ENCODE measurements around the gene JAZF1. TPM values are rescaled to one million over a fixed set of nuclear protein-coding genes. Genes with fewer than 3 reads are reported as not detected.

The JAZF1 gene
- total and polyA plus RNA-seq, 8 donors: 0.58 to 16.7 (median 7.2) TPM

GRCh38 chr7:28005847-28006231, 174.8 kb downstream of the JAZF1 start:
- H3K27ac ChIP-seq: no peak overlapping the region
- WGBS, 5 donors: 76 to 100% (median 94%) methylated on average over 1 of the region's 1 CpG

GRCh38 chr7:28005075-28005846, 175.3 kb downstream of the JAZF1 start:
- no peaks in the 10 kb centered on the region for H3K9me3 ChIP-seq
- intact Hi-C loops (cut with DNase I; ENCODE audit: low total_unique reads): no loop called here
- TF ChIP-seq POLR2AphosphoS5 (IDR thresholded peaks at IDR 0.05) (no peak), EP300 (IDR thresholded peaks at IDR 0.05) (no peak), CTCF (IDR thresholded peaks at IDR 0.05) (no peak)

More at GRCh38 chr7:28005847-28006231, 174.8 kb downstream of the JAZF1 start:
- Histone ChIP-seq H3K27me3 (no peaks in the 10 kb centered on the region), H3K4me3 (no peak overlapping the region), H3K9me3 (no peaks in the 10 kb centered on the region), H3K36me3 (no peaks in the 10 kb centered on the region), H3K4me1 (peaks cover 0 to 10% (median 0%) of the 10 kb centered on the region in 4 donors)
- TF ChIP-seq POLR2A (IDR thresholded peaks at IDR 0.05) (no peak), POLR2AphosphoS5 (IDR thresholded peaks at IDR 0.05) (no peak), EP300 (IDR thresholded peaks at IDR 0.05) (no peak), CTCF (IDR thresholded peaks at IDR 0.05) (no peak)
- intact Hi-C loops (cut with DNase I; ENCODE audit: low total_unique reads): no loop called here
- no peak for DNase-seq

GRCh38 chr7:28003408-28003807, 177.2 kb downstream of the JAZF1 start:
- Histone ChIP-seq H3K36me3 (no peaks in the 10 kb centered on the region), H3K27me3 (no peaks in the 10 kb centered on the region), H3K4me3 (no peak overlapping the region), H3K9me3 (no peaks in the 10 kb centered on the region), H3K27ac (no peak overlapping the region), H3K4me1 (peaks cover 0 to 10% (median 0%) of the 10 kb centered on the region in 4 donors)
- no peak for TF ChIP-seq POLR2AphosphoS5 (IDR thresholded peaks at IDR 0.05)
- 98 to 100% (median 99%) methylated on average over 2 of the region's 2 CpGs for WGBS, 5 donors
- intact Hi-C loops (cut with DNase I; ENCODE audit: low total_unique reads): no loop called here
- DNase-seq: no peak

More at GRCh38 chr7:28005075-28005846, 175.3 kb downstream of the JAZF1 start:
- no peak overlapping the region for H3K4me3 ChIP-seq
- H3K27ac ChIP-seq: no peak overlapping the region
- 57 to 85% (median 59%) methylated on average over 7 of the region's 7 CpGs for WGBS, 5 donors
- no peaks in the 10 kb centered on the region for H3K27me3 ChIP-seq
- no peak for DNase-seq
- peaks cover 0 to 10% (median 0%) of the 10 kb centered on the region in 4 donors for H3K4me1 ChIP-seq
- H3K36me3 ChIP-seq: no peaks in the 10 kb centered on the region

GRCh38 chr7:28002638-28003037, 178.0 kb downstream of the JAZF1 start:
- intact Hi-C loops (cut with DNase I; ENCODE audit: low total_unique reads): no loop called here
- TF ChIP-seq EP300 (IDR thresholded peaks at IDR 0.05) (no peak), POLR2A (IDR thresholded peaks at IDR 0.05) (no peak), CTCF (IDR thresholded peaks at IDR 0.05) (no peak), POLR2AphosphoS5 (IDR thresholded peaks at IDR 0.05) (no peak)
- H3K27me3 ChIP-seq: no peaks in the 10 kb centered on the region
- no peaks in the 10 kb centered on the region for H3K9me3 ChIP-seq
- H3K4me3 ChIP-seq: no peak overlapping the region
- H3K36me3 ChIP-seq: no peaks in the 10 kb centered on the region
- H3K4me1 ChIP-seq: peaks cover 0 to 10% (median 0%) of the 10 kb centered on the region in 4 donors
- no peak overlapping the region for H3K27ac ChIP-seq
- DNase-seq: no peak

- DNase-seq: no peak
- TF ChIP-seq EP300 (IDR thresholded peaks at IDR 0.05): no peak
- no peak for TF ChIP-seq POLR2AphosphoS5 (IDR thresholded peaks at IDR 0.05)
- no peak for TF ChIP-seq CTCF (IDR thresholded peaks at IDR 0.05)
- Histone ChIP-seq H3K27me3 (no peaks in the 10 kb centered on the region), H3K4me3 (no peak overlapping the region), H3K9me3 (no peaks in the 10 kb centered on the region), H3K36me3 (no peaks in the 10 kb centered on the region), H3K27ac (no peak overlapping the region), H3K4me1 (peaks cover 0 to 10% (median 0%) of the 10 kb centered on the region in 4 donors)
- intact Hi-C loops (cut with DNase I; ENCODE audit: low total_unique reads): no loop called here
Measured at GRCh38 chr7:28001896-28002295, 178.7 kb downstream of the JAZF1 start.
